GM19467 (cell line): ENCODE measurements around the gene OR1J1.

Source experiments
- ATAC-seq: cut with Tn5 transposase; IDR thresholded peaks from one replicate; pipeline ENCODE4 v1.9.1; 2021; ENCODE audit warnings: mild to moderate bottlenecking, moderate library complexity; ENCODE audit not compliant: unreplicated experiment

Gene OR1J1

DNA sequence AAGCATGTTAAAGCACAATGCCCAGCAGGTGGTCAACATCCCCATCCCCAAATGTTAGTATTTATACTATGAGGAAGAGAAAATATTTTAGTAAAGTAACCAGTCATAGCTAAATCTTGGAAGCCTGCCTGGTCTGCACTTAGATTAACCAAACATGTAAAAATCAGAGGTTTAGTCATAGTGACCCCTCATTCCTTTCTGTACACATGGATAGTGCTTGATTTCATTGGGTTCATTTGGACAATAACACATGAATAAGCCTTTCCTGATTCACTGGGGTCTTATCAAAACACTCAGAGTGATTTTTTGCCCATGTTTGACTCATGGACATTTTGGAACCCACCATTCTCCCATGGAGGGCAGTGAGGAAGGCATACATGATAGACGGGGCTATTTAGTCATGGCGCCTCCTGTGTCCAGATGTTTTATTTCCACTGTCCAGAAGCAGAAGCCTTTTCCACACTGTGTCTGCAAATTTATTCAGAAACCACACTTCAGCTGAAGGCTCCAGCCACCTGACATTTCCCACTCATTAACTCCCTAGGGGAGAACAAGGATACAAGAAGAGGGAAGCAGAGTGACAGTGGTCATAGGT lies 32.5 kb downstream of the OR1J1 start:
- no peak for ATAC-seq

DNA sequence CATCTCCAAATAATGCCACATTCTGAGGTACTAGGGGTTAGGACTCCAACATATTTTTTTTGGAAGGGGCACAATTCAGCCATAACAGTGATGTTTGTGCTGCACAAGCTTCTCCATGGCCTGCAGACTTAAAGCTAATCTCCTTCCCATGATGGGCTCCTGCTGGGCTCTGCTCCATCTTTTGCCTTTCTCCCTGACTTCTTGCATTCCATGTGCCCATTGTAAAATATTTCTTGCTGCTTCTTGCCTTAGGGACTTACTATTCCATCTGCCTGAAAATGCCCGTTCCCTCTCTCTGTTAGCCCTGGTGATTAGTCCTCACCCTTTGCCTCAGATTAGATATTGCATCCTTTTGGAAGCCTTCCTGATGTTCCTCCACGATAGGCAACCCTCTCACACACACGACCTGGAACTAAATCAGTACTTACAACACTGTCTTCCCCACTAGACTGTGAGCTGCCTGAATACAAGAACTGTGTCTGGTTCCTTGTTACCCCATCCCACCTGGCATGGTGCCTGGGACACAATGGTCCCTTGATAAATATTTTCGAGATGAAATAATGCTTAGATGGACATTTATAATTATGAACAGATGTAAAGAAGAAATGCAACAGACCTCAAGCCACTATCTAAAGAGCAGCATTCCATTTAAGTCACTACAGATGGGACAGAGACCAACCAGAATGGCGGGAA lies 33.5 kb downstream of the OR1J1 start:
- ATAC-seq = no peak

GRCh38 chr9:122442568-122442967 lies 35.2 kb downstream of the OR1J1 start:
- ATAC-seq = no peak
